Thyroid gland (tissue), 4 donors: Measurements from ENCODE around the gene CCDC92.

ENCODE experiments used
- CTCF ChIP-seq, 6 experiments: fragments of 200-600 bp in 3 of 6; fragments of 450-650 bp in 3 of 6; sonication (generic) in 3 of 6; IDR thresholded peaks; one replicate each; pipeline ENCODE4 v1.5.1; 2016 to 2019; ENCODE audit warnings: antibody characterized with exemption in 6 of 6, mild to moderate bottlenecking in 2 of 6, inconsistent platforms in 1 of 6, moderate library complexity in 1 of 6
- POLR2A ChIP-seq, 2 donors: fragments of 450-650 bp; IDR thresholded peaks; one replicate each; pipeline ENCODE4 v1.6.1; 2017; ENCODE audit warnings: antibody characterized with exemption in 2 of 2, mild to moderate bottlenecking in 2 of 2, moderate library complexity in 1 of 2

GRCh38 chr12:123946152-123946515 is 26.5 kb downstream of the CCDC92 start:
- TF ChIP-seq POLR2A (IDR thresholded peaks at IDR 0.05), result no peak
- no peak for TF ChIP-seq CTCF (IDR thresholded peaks at IDR 0.05)
